K562 (cell line): ENCODE data around the gene SGIP1. TPM values are rescaled to one million over a fixed set of nuclear protein-coding genes. Genes with fewer than 3 reads are reported as not detected.

ENCODE experiments used
- ATAC-seq: fragments of 200-7000 bp; cut with Tn5 transposase; 3 replicates; pipeline ENCODE4 v1.9.1; 2020; ENCODE audit warnings: moderate library complexity
- BruUV-seq: library from RNA; stranded (reverse); fragments of 400-500 nt; replicated peaks from 2 replicates; lab custom pipeline; 2021; lab: Mats Ljungman, UMichigan
- CTCF ChIA-PET: fragments of 300-600 bp; formaldehyde crosslinking; extraction: SDS; loops from one replicate; lab custom pipeline; 2021; ENCODE audit warnings: low intra/inter-chr PET ratio; lab: Yijun Ruan, JAX
- POLR2A ChIA-PET: fragments of 300-600, 350-650 bp; sonication (Branson Sonifier 250); formaldehyde crosslinking; extraction: SDS; loops from one replicate; lab custom pipeline; 2021; ENCODE audit warnings: antibody characterized with exemption, inconsistent platforms; lab: Yijun Ruan, JAX
- DNase-seq, 4 experiments: peaks; one replicate each; pipeline versions ENCODE4 v3.0.0 to v3.0.0-alpha.2; 2011 to 2018; ENCODE audit warnings: low spot score in 3 of 4, mixed read lengths in 3 of 4; ENCODE audit errors: extremely low read depth in 1 of 4
- FAIRE-seq: peaks from 2 replicates; lab custom pipeline; 2011; peaks lifted over from hg19 to GRCh38; lab: Jason Lieb, UNC
- H2AFZ ChIP-seq: 2 replicates; pipeline ENCODE4 v1.6.0; 2011; ENCODE audit warnings: low read depth, low read length, control low read depth, inconsistent platforms
- H3K27ac ChIP-seq: fragments of 200-600 bp; 3 replicates; pipeline ENCODE4 v1.8.0; 2011; ENCODE audit warnings: low read depth, mild to moderate bottlenecking, control low read depth, inconsistent platforms, low read length, moderate library complexity, mixed read lengths; ENCODE audit errors: extremely low read depth
- H3K27me3 ChIP-seq, 2 experiments: fragments of 300-600 bp in 1 of 2; 2 replicates in 1 of 2; 3 replicates in 1 of 2; pipeline versions ENCODE4 v1.6.0 to v1.8.0; 2011; ENCODE audit warnings: inconsistent platforms in 2 of 2, low read length in 2 of 2, mild to moderate bottlenecking in 1 of 2, mixed read lengths in 1 of 2, moderate library complexity in 1 of 2; ENCODE audit not compliant: control insufficient read depth in 2 of 2, insufficient read depth in 2 of 2
- H3K36me3 ChIP-seq: fragments of 300-600 bp; 3 replicates; pipeline ENCODE4 v1.8.0; 2011; ENCODE audit warnings: mild to moderate bottlenecking, low read length, inconsistent platforms; ENCODE audit not compliant: control insufficient read depth, insufficient read depth
- H3K4me1 ChIP-seq, 2 experiments: fragments of 200-600 bp in 1 of 2; replicated peaks in 1 of 2; 2 replicates in 1 of 2; 3 replicates in 1 of 2; pipeline versions ENCODE4 v1.5.1 to v1.8.0; 2011; ENCODE audit warnings: inconsistent platforms in 2 of 2, low read length in 2 of 2, mild to moderate bottlenecking in 1 of 2, mixed read lengths in 1 of 2, moderate library complexity in 1 of 2; ENCODE audit not compliant: control insufficient read depth in 2 of 2, insufficient read depth in 2 of 2
- H3K4me2 ChIP-seq: 2 replicates; pipeline ENCODE4 v1.6.1; 2011; ENCODE audit warnings: low read length, control low read depth, inconsistent platforms, mixed read lengths; ENCODE audit not compliant: insufficient read depth
- H3K4me3 ChIP-seq: fragments of 200-600 bp; sonication (generic), shearing (Covaris generic); 2 replicates; pipeline ENCODE4 v1.5.1; 2016; ENCODE audit warnings: control low read depth, inconsistent platforms
- H3K79me2 ChIP-seq: fragments of 200-600 bp; 3 replicates; pipeline ENCODE4 v1.8.0; 2011; ENCODE audit warnings: low read length, inconsistent platforms; ENCODE audit not compliant: control insufficient read depth, insufficient read depth
- H3K9ac ChIP-seq, 2 experiments: 2 replicates each; pipeline versions ENCODE4 v1.6.0 to v1.6.1; 2011; ENCODE audit warnings: low read depth in 2 of 2, low read length in 2 of 2, control low read depth in 1 of 2, inconsistent platforms in 1 of 2, mild to moderate bottlenecking in 1 of 2, mixed read lengths in 1 of 2; ENCODE audit not compliant: insufficient read depth in 1 of 2
- H3K9me1 ChIP-seq: one replicate; pipeline ENCODE4 v1.6.0; 2011; ENCODE audit warnings: inconsistent platforms, mild to moderate bottlenecking, low read length, moderate library complexity; ENCODE audit not compliant: control insufficient read depth, insufficient read depth
- H3K9me3 ChIP-seq: replicated peaks from 2 replicates; pipeline ENCODE4 v1.5.1; 2011; ENCODE audit warnings: low read depth, low read length, inconsistent platforms; ENCODE audit not compliant: control insufficient read depth, insufficient read depth
- H4K20me1 ChIP-seq: replicated peaks from 2 replicates; pipeline ENCODE4 v1.6.1; 2011; ENCODE audit warnings: low read length, inconsistent platforms, mixed read lengths; ENCODE audit not compliant: control insufficient read depth, insufficient read depth
- RAD21 ChIP-seq, 2 experiments: fragments of 250-450 bp in 1 of 2; fragments of 450-650 bp in 1 of 2; sonication (Bioruptor Pico) in 1 of 2; formaldehyde crosslinking in 1 of 2; IDR thresholded peaks in 1 of 2; conservative IDR thresholded peaks in 1 of 2; 2 replicates each; pipeline versions ENCODE4 v1.4.0 to v1.8.0; 2020 to 2022; ENCODE audit warnings: mild to moderate bottlenecking in 2 of 2, moderate library complexity in 1 of 2
- RUNX1 ChIP-seq: sonication (generic); IDR thresholded peaks from 2 replicates; pipeline ENCODE4 v1.6.1; 2016; ENCODE audit warnings: antibody characterized with exemption, low read depth
- ZNF717 ChIP-seq: fragments of 250-450 bp; sonication (Bioruptor Pico); IDR thresholded peaks from 2 replicates; pipeline ENCODE4 v1.5.0; 2021
- WGBS: fragments of 100-300 bp; shearing (Covaris generic); methylation state at CpG from one replicate; pipeline ENCODE4 v1.1.6; 2016; ENCODE audit warnings: low coverage, mixed read lengths; ENCODE audit not compliant: insufficient coverage; ENCODE audit errors: missing lambda C conversion rate; 5-methylcytosine and 5-hydroxymethylcytosine counted together
- in situ Hi-C: fragments of 300-500 bp; cut with MboI; formaldehyde crosslinking; loops from 4 replicates; pipeline ENCODE4 v1.15.0; 2018; ENCODE audit warnings: inconsistent platforms, mixed read lengths
- intact Hi-C: fragments of 100-400 bp; cut with micrococcal nuclease; formaldehyde crosslinking; loops from 2 replicates; pipeline ENCODE4 v1.14.2; 2022
- polyA plus RNA-seq, 8 experiments: library from polyadenylated mRNA; depleted of rRNA in 4 of 8; stranded (reverse) in 5 of 8; unstranded in 3 of 8; fragments of >200 nt; fragmentation: Nextera tagmentation in 2 of 8; fragmentation: Illumina TruSeq in 1 of 8; extraction: Ambion mirVana in 2 of 8; extraction: Trizol in 1 of 8; gene quantifications; 2 replicates each; pipeline versions ENCODE4 v1.2.1 to v1.2.3, GENCODE V29; 2011 to 2014; ENCODE audit warnings: inconsistent platforms in 1 of 8, missing spikeins in 1 of 8
- total RNA-seq, 7 experiments: library from RNA; depleted of rRNA in 6 of 7; stranded (reverse); fragments of >200 nt in 6 of 7; fragmentation: Illumina TruSeq in 2 of 7; extraction: Trizol in 2 of 7; gene quantifications; 2 replicates each; pipeline versions ENCODE4 v1.2.1 to v1.2.3, GENCODE V29; 2011 to 2021; ENCODE audit warnings: low replicate concordance in 1 of 7
- TF ChIP-seq, protein P1 (sequence below), 3 experiments: IDR thresholded peaks in 2 of 3; conservative IDR thresholded peaks in 1 of 3; 2 replicates each; pipeline ENCODE4 v1.5.1; 2011 to 2012; ENCODE audit warnings: low read length in 3 of 3, mild to moderate bottlenecking in 3 of 3, control low read depth in 2 of 3, improper control_type of control experiment in 1 of 3, inconsistent platforms in 1 of 3, low read depth in 1 of 3, mixed read lengths in 1 of 3, moderate library complexity in 1 of 3; ENCODE audit not compliant: insufficient read depth in 2 of 3
- TF ChIP-seq, protein P2 (sequence below): fragments of 450-650 bp; IDR thresholded peaks from 2 replicates; pipeline ENCODE4 v1.6.1; 2016; ENCODE audit warnings: low read depth
- TF ChIP-seq, protein P3 (sequence below): fragments of 450-650 bp; IDR thresholded peaks from 2 replicates; pipeline ENCODE4 v1.6.1; 2018; ENCODE audit warnings: mild to moderate bottlenecking, low read depth; ENCODE audit not compliant: partially characterized antibody

The SGIP1 gene
- total and polyA plus RNA-seq, 9 of the 15 experiments (the other 6 are each of a cell fraction or from before 2014, with no cell fraction given): 0.07 to 0.35 TPM; not detected in 7

DNA sequence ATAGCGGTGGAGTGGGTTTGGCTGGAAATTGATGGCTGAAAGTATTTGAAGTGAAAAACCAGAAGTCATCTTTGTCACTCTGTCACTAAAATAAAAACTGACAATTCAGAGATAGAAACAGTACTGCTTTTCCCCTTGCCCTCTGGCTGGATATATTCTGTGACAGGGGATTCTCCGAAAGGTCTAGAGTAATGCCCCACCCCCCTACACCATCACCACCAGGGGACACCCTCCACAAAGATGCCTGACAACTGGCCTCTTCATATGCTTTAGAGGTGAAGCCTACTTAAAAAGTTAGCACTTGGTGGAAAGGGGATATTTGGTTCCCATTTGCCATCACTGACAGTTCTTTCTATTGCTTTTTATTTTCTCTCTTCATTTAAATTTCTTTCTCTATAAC, 73.5 kb downstream of the SGIP1 start:
- Histone ChIP-seq H4K20me1 (no peaks in the 10 kb centered on the region), H3K27ac (no peak overlapping the region), H3K9me3 (no peaks in the 10 kb centered on the region), H3K4me3 (no peak overlapping the region), H3K4me1 (no peaks in the 10 kb centered on the region), H3K36me3 (no peaks in the 10 kb centered on the region), H2AFZ (no peak overlapping the region), H3K79me2 (no peaks in the 10 kb centered on the region), H3K9me1 (no peaks in the 10 kb centered on the region), H3K27me3 (no peaks in the 10 kb centered on the region; a peak in 1 of 5 replicates), H3K9ac (no peak overlapping the region), H3K4me2 (no peak overlapping the region)
- DNase-seq: peak in 2 of 4 experiments; percentile 13 to 14
- BruUV-seq: no TSS peak
- in situ Hi-C loops: no loop called here
- ChIA-PET POLR2A (no interaction called here), CTCF (no interaction called here)
- TF ChIP-seq ZNF717 (CRISPR knock-in tag): no peak
- TF ChIP-seq, protein P1, sequence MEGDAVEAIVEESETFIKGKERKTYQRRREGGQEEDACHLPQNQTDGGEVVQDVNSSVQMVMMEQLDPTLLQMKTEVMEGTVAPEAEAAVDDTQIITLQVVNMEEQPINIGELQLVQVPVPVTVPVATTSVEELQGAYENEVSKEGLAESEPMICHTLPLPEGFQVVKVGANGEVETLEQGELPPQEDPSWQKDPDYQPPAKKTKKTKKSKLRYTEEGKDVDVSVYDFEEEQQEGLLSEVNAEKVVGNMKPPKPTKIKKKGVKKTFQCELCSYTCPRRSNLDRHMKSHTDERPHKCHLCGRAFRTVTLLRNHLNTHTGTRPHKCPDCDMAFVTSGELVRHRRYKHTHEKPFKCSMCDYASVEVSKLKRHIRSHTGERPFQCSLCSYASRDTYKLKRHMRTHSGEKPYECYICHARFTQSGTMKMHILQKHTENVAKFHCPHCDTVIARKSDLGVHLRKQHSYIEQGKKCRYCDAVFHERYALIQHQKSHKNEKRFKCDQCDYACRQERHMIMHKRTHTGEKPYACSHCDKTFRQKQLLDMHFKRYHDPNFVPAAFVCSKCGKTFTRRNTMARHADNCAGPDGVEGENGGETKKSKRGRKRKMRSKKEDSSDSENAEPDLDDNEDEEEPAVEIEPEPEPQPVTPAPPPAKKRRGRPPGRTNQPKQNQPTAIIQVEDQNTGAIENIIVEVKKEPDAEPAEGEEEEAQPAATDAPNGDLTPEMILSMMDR (IDR thresholded peaks at IDR 0.05 in 2 of 3, conservative IDR thresholded peaks at IDR 0.05 in 1 of 3; ENCODE audit: insufficient read depth in 2 of 3, low read depth in 1 of 3, low read length in 3 of 3): peak; percentile 29 to 40 (median 38); a peak in 5 of 6 replicates
- TF ChIP-seq, protein P2, sequence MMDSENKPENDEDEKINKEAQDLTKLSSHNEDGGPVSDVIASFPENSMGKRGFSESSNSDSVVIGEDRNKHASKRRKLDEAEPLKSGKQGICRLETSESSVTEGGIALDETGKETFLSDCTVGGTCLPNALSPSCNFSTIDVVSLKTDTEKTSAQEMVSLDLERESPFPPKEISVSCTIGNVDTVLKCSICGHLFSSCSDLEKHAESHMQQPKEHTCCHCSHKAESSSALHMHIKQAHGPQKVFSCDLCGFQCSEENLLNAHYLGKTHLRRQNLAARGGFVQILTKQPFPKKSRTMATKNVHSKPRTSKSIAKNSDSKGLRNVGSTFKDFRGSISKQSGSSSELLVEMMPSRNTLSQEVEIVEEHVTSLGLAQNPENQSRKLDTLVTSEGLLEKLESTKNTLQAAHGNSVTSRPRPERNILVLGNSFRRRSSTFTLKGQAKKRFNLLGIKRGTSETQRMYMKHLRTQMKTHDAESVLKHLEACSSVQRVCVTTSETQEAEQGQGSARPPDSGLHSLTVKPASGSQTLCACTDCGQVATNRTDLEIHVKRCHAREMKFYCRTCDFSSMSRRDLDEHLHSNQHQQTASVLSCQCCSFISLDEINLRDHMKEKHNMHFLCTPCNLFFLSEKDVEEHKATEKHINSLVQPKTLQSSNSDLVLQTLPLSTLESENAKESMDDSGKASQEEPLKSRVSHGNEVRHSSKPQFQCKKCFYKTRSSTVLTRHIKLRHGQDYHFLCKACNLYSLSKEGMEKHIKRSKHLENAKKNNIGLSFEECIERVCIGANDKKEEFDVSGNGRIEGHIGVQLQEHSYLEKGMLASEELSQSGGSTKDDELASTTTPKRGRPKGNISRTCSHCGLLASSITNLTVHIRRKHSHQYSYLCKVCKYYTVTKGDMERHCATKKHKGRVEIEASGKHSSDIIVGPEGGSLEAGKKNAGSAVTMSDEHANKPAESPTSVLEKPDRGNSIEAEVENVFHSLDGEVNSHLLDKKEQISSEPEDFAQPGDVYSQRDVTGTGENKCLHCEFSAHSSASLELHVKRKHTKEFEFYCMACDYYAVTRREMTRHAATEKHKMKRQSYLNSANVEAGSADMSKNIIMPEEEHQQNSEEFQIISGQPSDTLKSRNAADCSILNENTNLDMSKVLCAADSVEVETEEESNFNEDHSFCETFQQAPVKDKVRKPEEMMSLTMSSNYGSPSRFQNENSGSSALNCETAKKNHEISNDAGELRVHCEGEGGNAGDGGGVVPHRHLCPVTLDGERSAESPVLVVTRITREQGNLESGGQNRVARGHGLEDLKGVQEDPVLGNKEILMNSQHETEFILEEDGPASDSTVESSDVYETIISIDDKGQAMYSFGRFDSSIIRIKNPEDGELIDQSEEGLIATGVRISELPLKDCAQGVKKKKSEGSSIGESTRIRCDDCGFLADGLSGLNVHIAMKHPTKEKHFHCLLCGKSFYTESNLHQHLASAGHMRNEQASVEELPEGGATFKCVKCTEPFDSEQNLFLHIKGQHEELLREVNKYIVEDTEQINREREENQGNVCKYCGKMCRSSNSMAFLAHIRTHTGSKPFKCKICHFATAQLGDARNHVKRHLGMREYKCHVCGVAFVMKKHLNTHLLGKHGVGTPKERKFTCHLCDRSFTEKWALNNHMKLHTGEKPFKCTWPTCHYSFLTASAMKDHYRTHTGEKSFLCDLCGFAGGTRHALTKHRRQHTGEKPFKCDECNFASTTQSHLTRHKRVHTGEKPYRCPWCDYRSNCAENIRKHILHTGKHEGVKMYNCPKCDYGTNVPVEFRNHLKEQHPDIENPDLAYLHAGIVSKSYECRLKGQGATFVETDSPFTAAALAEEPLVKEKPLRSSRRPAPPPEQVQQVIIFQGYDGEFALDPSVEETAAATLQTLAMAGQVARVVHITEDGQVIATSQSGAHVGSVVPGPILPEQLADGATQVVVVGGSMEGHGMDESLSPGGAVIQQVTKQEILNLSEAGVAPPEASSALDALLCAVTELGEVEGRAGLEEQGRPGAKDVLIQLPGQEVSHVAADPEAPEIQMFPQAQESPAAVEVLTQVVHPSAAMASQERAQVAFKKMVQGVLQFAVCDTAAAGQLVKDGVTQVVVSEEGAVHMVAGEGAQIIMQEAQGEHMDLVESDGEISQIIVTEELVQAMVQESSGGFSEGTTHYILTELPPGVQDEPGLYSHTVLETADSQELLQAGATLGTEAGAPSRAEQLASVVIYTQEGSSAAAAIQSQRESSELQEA: no peak
- no peak for TF ChIP-seq RUNX1
- peak in 1 of 2 experiments; percentile 40; a peak in 2 of 4 replicates for TF ChIP-seq RAD21 (CRISPR knock-in tag; conservative IDR thresholded peaks at IDR 0.05 in 1 of 2, IDR thresholded peaks at IDR 0.05 in 1 of 2)
- TF ChIP-seq, protein P3, sequence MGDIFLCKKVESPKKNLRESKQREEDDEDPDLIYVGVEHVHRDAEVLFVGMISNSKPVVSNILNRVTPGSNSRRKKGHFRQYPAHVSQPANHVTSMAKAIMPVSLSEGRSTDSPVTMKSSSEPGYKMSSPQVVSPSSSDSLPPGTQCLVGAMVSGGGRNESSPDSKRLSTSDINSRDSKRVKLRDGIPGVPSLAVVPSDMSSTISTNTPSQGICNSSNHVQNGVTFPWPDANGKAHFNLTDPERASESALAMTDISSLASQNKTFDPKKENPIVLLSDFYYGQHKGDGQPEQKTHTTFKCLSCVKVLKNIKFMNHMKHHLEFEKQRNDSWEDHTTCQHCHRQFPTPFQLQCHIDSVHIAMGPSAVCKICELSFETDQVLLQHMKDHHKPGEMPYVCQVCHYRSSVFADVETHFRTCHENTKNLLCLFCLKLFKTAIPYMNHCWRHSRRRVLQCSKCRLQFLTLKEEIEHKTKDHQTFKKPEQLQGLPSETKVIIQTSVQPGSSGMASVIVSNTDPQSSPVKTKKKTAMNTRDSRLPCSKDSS: no peak
- intact Hi-C loops: no loop called here
- 5% methylated on average over 2 of the region's 2 CpGs for WGBS
- FAIRE-seq: no peak
- ATAC-seq: peak; percentile 71
